ENCODE measurements around the gene GNG14. TPM values are rescaled to one million over a fixed set of nuclear protein-coding genes. Genes with fewer than 3 reads are reported as not detected.

Gene GNG14
- total and polyA plus RNA-seq, 2 experiments from 2014 or later = not detected

GRCh38 chr19:12715102-12715501 lies 27.3 kb downstream of the GNG14 start (continued):
- TF ChIP-seq ZNF331 (CRISPR knock-in tag; IDR thresholded peaks at IDR 0.05; ENCODE audit: low read depth) = no peak
- TF ChIP-seq STAT1 (IDR thresholded peaks at IDR 0.05; ENCODE audit: unreplicated experiment) = no peak
- no peak for TF ChIP-seq JUNB (IDR thresholded peaks at IDR 0.05; ENCODE audit: unreplicated experiment)
- TF ChIP-seq ZNF114 (CRISPR knock-in tag; IDR thresholded peaks at IDR 0.05) = no peak
- TF ChIP-seq CREB1 (CRISPR knock-in tag; IDR thresholded peaks at IDR 0.05; ENCODE audit: low read depth) = no peak
- TF ChIP-seq EZH2 (IDR thresholded peaks at IDR 0.05; ENCODE audit: low read depth, unreplicated experiment) = no peak
- no peak for TF ChIP-seq REST (IDR thresholded peaks at IDR 0.05; ENCODE audit: unreplicated experiment)
- no peak for TF ChIP-seq ETS1 (IDR thresholded peaks at IDR 0.05)

GRCh38 chr19:12715929-12716328 lies 28.1 kb downstream of the GNG14 start:
- no peak for TF ChIP-seq NANOG (IDR thresholded peaks at IDR 0.05; ENCODE audit: borderline replicate concordance)
- TF ChIP-seq ZNF331 (CRISPR knock-in tag; IDR thresholded peaks at IDR 0.05; ENCODE audit: low read depth) = no peak
- TF ChIP-seq EZH2phosphoT487 (IDR thresholded peaks at IDR 0.05; ENCODE audit: unreplicated experiment) = no peak
- H3K27me3 Mint-ChIP-seq (ENCODE audit: insufficient read depth, low read depth, poor library complexity) = peaks cover 5% of the 10 kb centered on the region
- no peak overlapping the region for H2AFZ ChIP-seq
- H3K4me3 Mint-ChIP-seq = no peak overlapping the region
- no peak overlapping the region for H3K27ac Mint-ChIP-seq
- peaks cover 53% of the 10 kb centered on the region for H3K79me2 ChIP-seq (replicated peaks; ENCODE audit: insufficient read depth)
- peaks cover 49% of the 10 kb centered on the region for H4K20me1 ChIP-seq (replicated peaks; ENCODE audit: insufficient read depth)
- peaks cover 5% of the 10 kb centered on the region; the same call in 2 of the 3 replicates for H3K4me1 Mint-ChIP-seq
- peaks cover 41% of the 10 kb centered on the region for H3K36me3 ChIP-seq (ENCODE audit: insufficient read depth)
- no peak overlapping the region for H3K27ac ChIP-seq (ENCODE audit: low read depth)
- H3K36me3 Mint-ChIP-seq (ENCODE audit: low read depth) = peaks cover 81% of the 10 kb centered on the region
- peaks cover 9% of the 10 kb centered on the region; the same call in 1 of the 2 replicates for H3K4me1 ChIP-seq (ENCODE audit: insufficient read depth)
- H3K4me2 ChIP-seq = no peak overlapping the region
- peaks cover 53% of the 10 kb centered on the region for H3F3A ChIP-seq (replicated peaks; ENCODE audit: low read depth)
- H3K9me3 Mint-ChIP-seq = peaks cover 4% of the 10 kb centered on the region; the same call in 1 of the 3 replicates
- H3K27me3 ChIP-seq (ENCODE audit: insufficient read depth) = no peaks in the 10 kb centered on the region
- H3K9me2 ChIP-seq (ENCODE audit: insufficient read depth) = no peaks in the 10 kb centered on the region
- ATAC-seq (no peak), DNase-seq (ENCODE audit: low spot score) (no peak)
- H3K4me3 ChIP-seq = no peak overlapping the region

Measured in GM23338 (cell line).